ENCODE data around the gene MCTP2. TPM values are rescaled to one million over a fixed set of nuclear protein-coding genes. Genes with fewer than 3 reads are reported as not detected.

The MCTP2 gene
- total and polyA plus RNA-seq, 2 of the 8 experiments (the other 6 are each of a cell fraction or from before 2014, with no cell fraction given): 3.4 to 4.5 TPM

- Histone ChIP-seq H4K8ac (ENCODE audit: extremely low read depth, insufficient read depth, low read length) (no peak overlapping the region), H3K23me2 (ENCODE audit: low read depth, low read length) (no peaks in the 10 kb centered on the region), H2BK120ac (replicated peaks; ENCODE audit: low read depth, low read length) (no peak overlapping the region), H3K36me3 (ENCODE audit: control insufficient read depth in 2 of 4, insufficient read depth in 4 of 4, low read length in 3 of 4) (no peaks in the 10 kb centered on the region), H2AFZ (ENCODE audit: low read length) (no peak overlapping the region), H3K23ac (ENCODE audit: insufficient read length) (no peak overlapping the region), H2AK5ac (ENCODE audit: low read depth, low read length) (no peak overlapping the region), H2BK15ac (ENCODE audit: low read length) (no peak overlapping the region), H2BK20ac (ENCODE audit: low read length) (no peak overlapping the region), H3K4me1 (replicated peaks in 1 of 4; ENCODE audit: control insufficient read depth in 3 of 4, insufficient read depth in 4 of 4, low read length in 3 of 4) (peaks cover 0 to 3% (median 0%) of the 10 kb centered on the region in 4 experiments; a peak in 1 of 7 replicates), H3K56ac (replicated peaks; ENCODE audit: insufficient read length, low read depth, low read length) (no peak overlapping the region), H3K4me2 (ENCODE audit: insufficient read depth in 1 of 2, low read depth in 2 of 2, low read length in 2 of 2) (no peak overlapping the region), H3K9ac (replicated peaks in 1 of 4; ENCODE audit: extremely low read depth in 1 of 4, low read depth in 3 of 4, low read length in 3 of 4) (no peak overlapping the region), H3K27ac (ENCODE audit: low read depth, low read length) (no peak overlapping the region), H3K27me3 (replicated peaks in 1 of 4; ENCODE audit: control insufficient read depth in 3 of 4, extremely low read depth in 1 of 4, insufficient read depth in 3 of 4, low read length in 3 of 4) (no peaks in the 10 kb centered on the region), H4K20me1 (replicated peaks in 1 of 2; ENCODE audit: control insufficient read depth in 1 of 2, insufficient read depth in 2 of 2, low read length in 2 of 2) (no peaks in the 10 kb centered on the region), H3K14ac (ENCODE audit: insufficient read length) (no peak overlapping the region), H4K5ac (ENCODE audit: insufficient read length, low read depth, low read length) (no peak overlapping the region), H3K18ac (ENCODE audit: extremely low read depth, low read length) (no peak overlapping the region), H3K4me3 (ENCODE audit: extremely low read depth in 1 of 4, insufficient read depth in 2 of 4, low read depth in 3 of 4, low read length in 4 of 4) (no peak overlapping the region), H3K9me3 (ENCODE audit: insufficient read depth in 2 of 2, low read depth in 1 of 2, low read length in 1 of 2) (no peaks in the 10 kb centered on the region), H3K79me2 (ENCODE audit: control insufficient read depth in 1 of 2, insufficient read depth in 2 of 2, low read length in 2 of 2) (no peaks in the 10 kb centered on the region), H3K4ac (replicated peaks; ENCODE audit: insufficient read length, low read depth, low read length) (no peak overlapping the region), H2BK5ac (ENCODE audit: low read depth, low read length) (no peak overlapping the region), H3K79me1 (ENCODE audit: low read depth, low read length) (no peaks in the 10 kb centered on the region), H2BK12ac (ENCODE audit: low read depth, low read length) (no peak overlapping the region), H4K91ac (replicated peaks; ENCODE audit: insufficient read length, low read length) (no peak overlapping the region)
- CTCF ChIA-PET (ENCODE audit: partially characterized antibody): no interaction called here
- POLR2A ChIA-PET (ENCODE audit: partially characterized antibody): interaction anchor here (0.6 kb wide), 1 partner anchor 1270 kb away, joined by 3 read pairs; no protein-coding TSS in a partner anchor
- FAIRE-seq (no peak), DNase-seq (ENCODE audit: low read depth in 1 of 2, low spot score in 2 of 2) (no peak)
- TF ChIP-seq MAFK (IDR thresholded peaks at IDR 0.05; ENCODE audit: low read depth, low read length) (no peak), SRF (IDR thresholded peaks at IDR 0.05; ENCODE audit: low read depth, low read length) (no peak), NANOG (IDR thresholded peaks at IDR 0.05; ENCODE audit: insufficient read depth, low read depth, low read length, poor library complexity, severe bottlenecking) (no peak), CHD1 (IDR thresholded peaks at IDR 0.05; ENCODE audit: low read depth, low read length) (no peak), USF2 (IDR thresholded peaks at IDR 0.05; ENCODE audit: low read length) (no peak), RNF2 (IDR thresholded peaks at IDR 0.05; ENCODE audit: borderline replicate concordance, low read depth, low read length, missing control alignments, poor library complexity, severe bottlenecking) (no peak), EZH2 (IDR thresholded peaks at IDR 0.05; ENCODE audit: low read depth, low read length, severe bottlenecking) (no peak), CREB1 (IDR thresholded peaks at IDR 0.05) (no peak), SP2 (IDR thresholded peaks at IDR 0.05; ENCODE audit: low read length) (no peak), CBX8 (IDR thresholded peaks at IDR 0.05; ENCODE audit: borderline replicate concordance, low read depth, low read length) (no peak), PHF8 (conservative IDR thresholded peaks at IDR 0.05; ENCODE audit: low read depth, low read length) (no peak), NRF1 (IDR thresholded peaks at IDR 0.05; ENCODE audit: low read depth, low read length) (no peak), E2F6 (IDR thresholded peaks at IDR 0.05) (no peak)
Measured at GRCh38 chr15:94446441-94446840, 215.1 kb downstream of the MCTP2 start.
